Calu3 (cell line): Measurements from ENCODE around the gene GET4. TPM values are rescaled to one million over a fixed set of nuclear protein-coding genes. Genes with fewer than 3 reads are reported as not detected.
A peak's percentile ranks its signal among the peaks of the same experiment; 100 is the strongest.

ENCODE experiments used
- BruUV-seq: library from RNA; stranded (reverse); fragments of 400-500 nt; replicated peaks from 2 replicates; lab custom pipeline; 2021; lab: Mats Ljungman, UMichigan
- CTCF ChIA-PET: fragments of 300-600 bp; sonication (Branson Sonifier 250); formaldehyde crosslinking; loops from one replicate; lab custom pipeline; 2022; ENCODE audit warnings: antibody characterized with exemption; lab: Charles Lee
- DNase-seq: peaks from one replicate; pipeline ENCODE4 v3.0.0; 2022
- H3K27ac Mint-ChIP-seq: one replicate; pipeline ENCODE4 v1.8.0; 2022; ENCODE audit warnings: mixed read lengths; ENCODE audit not compliant: unreplicated experiment
- H3K27me3 Mint-ChIP-seq: one replicate; pipeline ENCODE4 v1.8.0; 2022; ENCODE audit warnings: mixed read lengths; ENCODE audit not compliant: unreplicated experiment
- H3K36me3 Mint-ChIP-seq: one replicate; pipeline ENCODE4 v1.8.0; 2022; ENCODE audit warnings: mild to moderate bottlenecking, moderate library complexity, mixed read lengths; ENCODE audit not compliant: insufficient read depth, unreplicated experiment
- H3K4me1 Mint-ChIP-seq: one replicate; pipeline ENCODE4 v1.8.0; 2022; ENCODE audit warnings: mild to moderate bottlenecking, low read depth, mixed read lengths; ENCODE audit not compliant: unreplicated experiment
- H3K4me3 Mint-ChIP-seq: one replicate; pipeline ENCODE4 v1.8.0; 2022; ENCODE audit warnings: mild to moderate bottlenecking, low read depth, moderate library complexity, mixed read lengths; ENCODE audit not compliant: unreplicated experiment
- H3K9me3 Mint-ChIP-seq: one replicate; pipeline ENCODE4 v1.8.0; 2022; ENCODE audit warnings: low read depth, mixed read lengths; ENCODE audit not compliant: unreplicated experiment
- intact Hi-C: fragments of 100-400 bp; cut with micrococcal nuclease; formaldehyde crosslinking; loops from one replicate; pipeline ENCODE4 v1.10.0; 2022; ENCODE audit not compliant: unreplicated experiment
- total RNA-seq: library from RNA; stranded (reverse); gene quantifications from 2 replicates; pipeline ENCODE4 v1.2.3, GENCODE V29; 2022
- TF ChIP-seq, protein P1 (sequence below): fragments of 200-600 bp; IDR thresholded peaks from one replicate; pipeline ENCODE4 v1.8.0; 2022; ENCODE audit warnings: antibody characterized with exemption; ENCODE audit not compliant: unreplicated experiment

Gene GET4
- total RNA-seq, 1 experiment from 2014 or later, result 145 TPM

- H3K4me1 Mint-ChIP-seq, result peaks cover 18% of the 10 kb centered on the region
- no peaks in the 10 kb centered on the region for H3K9me3 Mint-ChIP-seq
- intact Hi-C loops, result no loop called here
- no TSS peak for BruUV-seq
- peak overlapping the region; percentile 28 for H3K4me3 Mint-ChIP-seq
- TF ChIP-seq, protein P1, sequence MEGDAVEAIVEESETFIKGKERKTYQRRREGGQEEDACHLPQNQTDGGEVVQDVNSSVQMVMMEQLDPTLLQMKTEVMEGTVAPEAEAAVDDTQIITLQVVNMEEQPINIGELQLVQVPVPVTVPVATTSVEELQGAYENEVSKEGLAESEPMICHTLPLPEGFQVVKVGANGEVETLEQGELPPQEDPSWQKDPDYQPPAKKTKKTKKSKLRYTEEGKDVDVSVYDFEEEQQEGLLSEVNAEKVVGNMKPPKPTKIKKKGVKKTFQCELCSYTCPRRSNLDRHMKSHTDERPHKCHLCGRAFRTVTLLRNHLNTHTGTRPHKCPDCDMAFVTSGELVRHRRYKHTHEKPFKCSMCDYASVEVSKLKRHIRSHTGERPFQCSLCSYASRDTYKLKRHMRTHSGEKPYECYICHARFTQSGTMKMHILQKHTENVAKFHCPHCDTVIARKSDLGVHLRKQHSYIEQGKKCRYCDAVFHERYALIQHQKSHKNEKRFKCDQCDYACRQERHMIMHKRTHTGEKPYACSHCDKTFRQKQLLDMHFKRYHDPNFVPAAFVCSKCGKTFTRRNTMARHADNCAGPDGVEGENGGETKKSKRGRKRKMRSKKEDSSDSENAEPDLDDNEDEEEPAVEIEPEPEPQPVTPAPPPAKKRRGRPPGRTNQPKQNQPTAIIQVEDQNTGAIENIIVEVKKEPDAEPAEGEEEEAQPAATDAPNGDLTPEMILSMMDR, result no peak
- peaks cover 96% of the 10 kb centered on the region for H3K36me3 Mint-ChIP-seq
- no peak for DNase-seq
- H3K27me3 Mint-ChIP-seq, result no peaks in the 10 kb centered on the region
- H3K27ac Mint-ChIP-seq, result peak overlapping the region; percentile 71
- CTCF ChIA-PET, result interaction anchor here (0.8 kb wide), 1 partner anchor 21 kb away, joined by 3 read pairs; no protein-coding TSS in a partner anchor
Measured at GRCh38 chr7:894164-894867, 18.0 kb downstream of the GET4 start.

- Mint-ChIP-seq H3K4me1 (peaks cover 18% of the 10 kb centered on the region), H3K36me3 (peaks cover 98% of the 10 kb centered on the region)
- no TSS peak for BruUV-seq
Measured at GRCh38 chr7:894927-895450, 18.6 kb downstream of the GET4 start.

DNA sequence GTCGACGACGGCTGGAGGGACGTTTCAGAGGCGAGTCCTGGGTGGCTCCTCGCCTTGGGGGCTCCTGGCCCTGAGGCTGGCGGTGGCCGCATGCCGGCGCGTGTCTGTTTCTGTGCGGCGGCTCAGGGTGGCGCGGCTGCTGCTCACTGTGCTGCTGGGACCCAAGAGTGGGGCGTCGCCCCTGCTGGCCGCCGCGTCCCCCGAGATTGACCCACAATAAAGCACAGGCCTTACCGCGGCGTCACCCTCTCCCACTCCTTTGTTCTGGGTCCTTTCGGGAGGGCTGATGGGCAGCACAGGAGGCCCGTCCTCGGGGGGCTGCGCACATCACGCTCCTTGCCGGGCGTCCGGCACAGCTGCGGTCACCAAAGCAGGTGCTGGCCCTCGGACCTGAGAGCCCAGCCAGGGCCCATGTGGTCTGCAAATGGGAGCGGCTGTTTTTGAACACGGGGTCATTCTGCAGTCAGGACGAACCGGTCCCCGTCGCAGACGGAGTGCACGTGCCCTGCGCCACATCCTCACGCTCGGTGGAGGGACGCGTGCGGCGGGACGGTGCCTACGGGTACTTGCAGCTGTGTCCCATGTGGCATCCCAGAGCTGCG, 19.2 kb downstream of the GET4 start:
- DNase-seq, result no peak
- no TSS peak for BruUV-seq
- Mint-ChIP-seq H3K4me1 (peaks cover 18% of the 10 kb centered on the region), H3K9me3 (no peaks in the 10 kb centered on the region), H3K4me3 (no peak overlapping the region), H3K36me3 (peaks cover 98% of the 10 kb centered on the region), H3K27ac (peak overlapping the region; percentile 58), H3K27me3 (no peaks in the 10 kb centered on the region)
- CTCF ChIA-PET, result no interaction called here
- intact Hi-C loops, result no loop called here
- TF ChIP-seq, protein P1, result no peak

More at GRCh38 chr7:894927-895450, 18.6 kb downstream of the GET4 start:
- Mint-ChIP-seq H3K27ac (peak overlapping the region; percentile 71), H3K27me3 (no peaks in the 10 kb centered on the region), H3K9me3 (no peaks in the 10 kb centered on the region), H3K4me3 (peak overlapping the region; percentile 28)
- intact Hi-C loops, result no loop called here
- TF ChIP-seq, protein P1, result no peak
- CTCF ChIA-PET, result no interaction called here
- no peak for DNase-seq

- peak overlapping the region; percentile 58 for H3K27ac Mint-ChIP-seq
- H3K36me3 Mint-ChIP-seq, result peaks cover 98% of the 10 kb centered on the region
- intact Hi-C loops, result no loop called here
- no peak for DNase-seq
- peaks cover 18% of the 10 kb centered on the region for H3K4me1 Mint-ChIP-seq
- no peaks in the 10 kb centered on the region for H3K27me3 Mint-ChIP-seq
- TF ChIP-seq, protein P1, result no peak
- no peaks in the 10 kb centered on the region for H3K9me3 Mint-ChIP-seq
- H3K4me3 Mint-ChIP-seq, result no peak overlapping the region
- CTCF ChIA-PET, result interaction anchor here (1.1 kb wide), 1 partner anchor 17 kb away, joined by 3 read pairs; no protein-coding TSS in a partner anchor
- BruUV-seq, result no TSS peak
Measured at GRCh38 chr7:896346-897075, 20.2 kb downstream of the GET4 start.
